Activated CD4-positive, alpha-beta memory T cell treated with anti-CD3 and anti-CD28 coated beads for 36 hours (primary cell): ENCODE results near the gene PPIH. TPM values are rescaled to one million over a fixed set of nuclear protein-coding genes. Genes with fewer than 3 reads are reported as not detected.
"Not testable (repeated sequence)": the region's sequence is repeated elsewhere in the genome, so short reads cannot be mapped to it uniquely, and the experiment has no call there.

ENCODE experiments used
- CTCF ChIA-PET: fragments of 350-600 bp; sonication (Branson Sonifier 250); formaldehyde crosslinking; loops from one replicate; lab custom pipeline; 2021; ENCODE audit warnings: antibody characterized with exemption, inconsistent platforms; lab: Charles Lee
- POLR2A ChIA-PET: fragments of 350-600 bp; sonication (Branson Sonifier 250); formaldehyde crosslinking; loops from one replicate; lab custom pipeline; 2021; ENCODE audit warnings: antibody characterized with exemption; lab: Charles Lee
- DNase-seq: peaks from one replicate; pipeline ENCODE4 v3.0.0-alpha.2; 2020
- H3K27ac Mint-ChIP-seq: one replicate; pipeline ENCODE4 v1.8.0; 2021; ENCODE audit warnings: mixed read lengths
- H3K27me3 Mint-ChIP-seq: one replicate; pipeline ENCODE4 v1.8.0; 2021; ENCODE audit warnings: mixed read lengths
- H3K36me3 Mint-ChIP-seq: one replicate; pipeline ENCODE4 v1.8.0; 2021; ENCODE audit warnings: mixed read lengths
- H3K4me1 Mint-ChIP-seq: one replicate; pipeline ENCODE4 v1.8.0; 2021; ENCODE audit warnings: low read depth, mixed read lengths
- H3K4me3 Mint-ChIP-seq: one replicate; pipeline ENCODE4 v1.8.0; 2021; ENCODE audit warnings: mild to moderate bottlenecking, mixed read lengths
- H3K9me3 Mint-ChIP-seq: one replicate; pipeline ENCODE4 v1.8.0; 2021; ENCODE audit warnings: mixed read lengths
- intact Hi-C: fragments of 100-400 bp; cut with micrococcal nuclease; formaldehyde crosslinking; loops from one replicate; pipeline ENCODE4 v1.15.1; 2023
- total RNA-seq, 2 experiments: library from RNA; stranded (reverse); gene quantifications; one replicate each; pipeline ENCODE4 v1.2.3, GENCODE V29; 2021

PPIH gene
- total RNA-seq, 2 experiments from 2014 or later = 91.0 to 94.0 TPM

DNA sequence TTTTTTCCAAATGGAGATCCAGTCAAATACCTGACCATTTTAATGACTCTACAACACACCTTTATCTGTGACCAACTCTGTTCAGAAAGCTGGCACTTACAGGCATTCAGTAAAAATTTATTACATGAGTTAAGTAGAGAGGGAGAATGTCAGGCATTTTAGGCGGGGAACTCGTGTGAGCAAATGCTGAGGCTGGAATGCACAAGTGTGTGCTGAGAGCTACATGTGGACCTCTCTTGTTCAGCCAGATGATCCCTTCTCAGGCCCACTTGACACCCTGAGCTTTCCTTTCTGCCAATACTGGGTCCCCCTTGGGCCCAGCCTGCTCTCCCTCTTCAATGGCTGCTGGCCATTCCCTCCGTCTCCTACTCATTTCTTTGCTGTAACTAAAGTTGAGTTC is 11.7 kb downstream of the PPIH start:
- DNase-seq = no peak
- H3K4me1 Mint-ChIP-seq = peaks cover 2% of the 10 kb centered on the region
- POLR2A ChIA-PET = interaction anchor here (1.0 kb wide), 1 partner anchor 12 kb away, joined by 3 read pairs; the partner anchor contains the start of gene YBX1
- CTCF ChIA-PET = no interaction called here
- intact Hi-C loops = no loop called here
- no peak overlapping the region for H3K27ac Mint-ChIP-seq
- no peaks in the 10 kb centered on the region for H3K27me3 Mint-ChIP-seq
- H3K9me3 Mint-ChIP-seq = no peaks in the 10 kb centered on the region
- peaks cover 37% of the 10 kb centered on the region for H3K36me3 Mint-ChIP-seq
- no peak overlapping the region for H3K4me3 Mint-ChIP-seq

DNA sequence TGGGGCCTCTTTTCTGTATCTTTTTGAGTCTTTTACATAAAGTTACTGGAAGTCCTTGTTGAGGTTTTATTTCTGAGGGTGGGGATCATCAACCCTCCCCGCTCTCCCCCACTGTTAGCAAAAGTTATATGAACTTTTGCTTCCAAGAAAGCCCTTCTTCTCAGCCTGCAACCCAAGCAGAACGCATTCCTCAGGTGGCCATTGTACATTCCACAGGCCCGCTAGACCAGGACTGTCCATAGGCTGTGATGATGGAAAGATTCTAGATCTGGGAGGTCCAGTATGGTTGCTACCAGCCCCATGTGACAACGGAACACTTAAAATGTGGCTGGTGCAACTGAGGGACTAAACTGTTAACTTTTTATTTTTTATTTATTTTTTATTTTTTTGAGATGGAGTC is 12.2 kb downstream of the PPIH start:
- POLR2A ChIA-PET = no interaction called here
- Mint-ChIP-seq H3K4me1 (peaks cover 2% of the 10 kb centered on the region), H3K27me3 (no peaks in the 10 kb centered on the region), H3K9me3 (no peaks in the 10 kb centered on the region), H3K36me3 (peaks cover 39% of the 10 kb centered on the region), H3K27ac (no peak overlapping the region), H3K4me3 (no peak overlapping the region)
- CTCF ChIA-PET = no interaction called here
- intact Hi-C loops = no loop called here
- DNase-seq = no peak

DNA sequence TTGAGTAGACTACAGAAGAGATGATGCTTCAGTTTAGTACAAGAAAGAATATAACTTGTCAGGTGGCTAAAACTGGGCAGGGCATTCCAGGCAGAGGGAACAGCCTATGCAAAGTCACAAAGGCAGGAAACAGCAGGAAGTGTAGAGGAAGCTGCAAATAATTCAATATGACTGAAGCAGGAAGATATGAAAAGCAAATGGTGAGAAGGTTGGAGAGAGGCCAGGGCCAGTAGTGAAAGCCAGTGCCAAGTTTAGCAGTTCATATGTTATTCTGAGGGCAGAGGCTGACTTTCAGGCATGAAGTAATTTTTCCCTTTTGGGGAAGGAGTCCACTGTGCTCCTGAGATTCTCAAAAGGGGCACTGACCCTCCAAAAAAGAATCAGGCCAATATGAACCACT is 16.0 kb downstream of the PPIH start:
- intact Hi-C loops = no loop called here
- POLR2A ChIA-PET = no interaction called here
- H3K36me3 Mint-ChIP-seq = peaks cover 23% of the 10 kb centered on the region
- H3K4me3 Mint-ChIP-seq = no peak overlapping the region
- CTCF ChIA-PET = no interaction called here
- no peak for DNase-seq
- H3K27me3 Mint-ChIP-seq = no peaks in the 10 kb centered on the region
- H3K4me1 Mint-ChIP-seq = peaks cover 2% of the 10 kb centered on the region
- H3K9me3 Mint-ChIP-seq = no peaks in the 10 kb centered on the region
- H3K27ac Mint-ChIP-seq = no peak overlapping the region

DNA sequence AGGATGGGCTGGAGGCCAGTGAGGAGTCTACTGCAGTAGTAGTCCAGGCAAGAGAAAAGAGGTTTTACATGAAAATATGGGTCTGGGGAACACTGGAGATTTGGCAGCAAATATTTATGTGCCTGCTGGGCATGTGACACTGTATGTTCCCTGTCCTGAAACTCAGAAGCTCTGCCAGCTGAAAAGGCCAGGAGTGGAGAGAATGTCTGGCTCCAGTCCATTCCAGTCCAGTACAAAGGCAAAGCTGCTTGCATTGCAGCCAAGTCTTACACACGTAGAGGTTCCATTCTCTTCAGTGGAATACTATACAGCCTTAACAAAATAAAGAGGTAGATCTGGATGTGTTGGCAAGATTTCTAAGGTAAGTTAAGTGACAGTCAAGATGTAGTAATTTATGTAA is 16.5 kb downstream of the PPIH start:
- peaks cover 22% of the 10 kb centered on the region for H3K36me3 Mint-ChIP-seq
- H3K9me3 Mint-ChIP-seq = no peaks in the 10 kb centered on the region
- no peak for DNase-seq
- ChIA-PET POLR2A (no interaction called here), CTCF (no interaction called here)
- no peak overlapping the region for H3K4me3 Mint-ChIP-seq
- intact Hi-C loops = no loop called here
- H3K27me3 Mint-ChIP-seq = no peaks in the 10 kb centered on the region
- peaks cover 2% of the 10 kb centered on the region for H3K4me1 Mint-ChIP-seq
- no peak overlapping the region for H3K27ac Mint-ChIP-seq

DNA sequence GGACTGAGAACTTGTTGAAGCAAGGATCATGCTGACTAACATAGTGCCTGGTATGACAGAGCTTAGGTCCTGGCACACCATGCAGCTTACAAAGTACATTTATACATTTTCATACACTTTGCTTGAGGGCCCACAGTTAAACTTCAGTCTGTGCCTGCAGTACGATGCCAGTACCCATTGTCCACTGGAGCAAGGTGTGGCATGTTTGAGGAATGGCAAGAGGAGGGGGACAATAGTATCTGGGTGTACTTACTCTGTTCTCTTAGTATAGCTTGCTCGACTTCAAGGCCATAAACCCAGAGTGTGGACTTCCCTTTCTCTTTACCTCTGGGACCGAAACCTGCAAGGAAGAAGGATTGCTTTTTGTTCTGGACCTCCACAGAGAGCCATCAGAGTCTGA is 17.2 kb downstream of the PPIH start:
- CTCF ChIA-PET = no interaction called here
- Mint-ChIP-seq H3K4me1 (peaks cover 9% of the 10 kb centered on the region), H3K27ac (no peak overlapping the region)

DNA sequence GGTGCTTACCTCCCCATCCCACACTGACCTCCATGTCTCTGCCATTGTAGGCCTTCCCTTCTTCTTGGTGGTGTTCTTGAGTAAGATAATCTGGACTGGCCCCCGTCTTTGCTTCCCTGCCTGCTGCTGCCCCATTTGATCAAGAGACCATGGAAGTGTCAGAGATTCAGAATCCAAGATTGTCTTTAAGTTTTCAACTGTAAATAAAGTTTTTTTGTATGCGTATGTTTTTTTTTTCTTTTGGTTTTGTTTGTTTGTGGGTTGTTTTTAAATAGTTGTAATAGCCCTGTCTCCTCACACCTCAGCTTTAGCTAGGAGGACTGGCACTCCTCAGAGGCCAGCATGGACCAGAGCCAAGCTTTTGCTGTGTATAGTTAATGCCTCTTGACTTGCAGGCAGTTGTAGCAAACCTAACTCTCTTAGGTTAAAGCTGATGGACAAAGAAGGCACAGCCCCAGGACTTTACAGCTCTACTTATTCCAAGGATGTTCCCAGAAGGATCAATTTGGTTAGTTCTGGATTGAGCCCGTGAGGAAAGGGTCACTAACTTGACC is 18.4 kb downstream of the PPIH start:
- Mint-ChIP-seq H3K27me3 (no peaks in the 10 kb centered on the region), H3K27ac (no peak overlapping the region), H3K9me3 (no peaks in the 10 kb centered on the region), H3K4me1 (peaks cover 19% of the 10 kb centered on the region), H3K4me3 (no peak overlapping the region), H3K36me3 (peaks cover 17% of the 10 kb centered on the region)
- intact Hi-C loops = no loop called here
- no peak for DNase-seq
- CTCF ChIA-PET = no interaction called here
- POLR2A ChIA-PET = interaction anchor here (0.5 kb wide), 1 partner anchor 102 kb away, joined by 3 read pairs; no protein-coding TSS in a partner anchor

More for the DNA sequence above, 17.2 kb downstream of the PPIH start:
- DNase-seq = no peak
- H3K27me3 Mint-ChIP-seq = no peaks in the 10 kb centered on the region
- POLR2A ChIA-PET = no interaction called here
- H3K9me3 Mint-ChIP-seq = no peaks in the 10 kb centered on the region
- H3K4me3 Mint-ChIP-seq = no peak overlapping the region
- intact Hi-C loops = no loop called here
- peaks cover 20% of the 10 kb centered on the region for H3K36me3 Mint-ChIP-seq

DNA sequence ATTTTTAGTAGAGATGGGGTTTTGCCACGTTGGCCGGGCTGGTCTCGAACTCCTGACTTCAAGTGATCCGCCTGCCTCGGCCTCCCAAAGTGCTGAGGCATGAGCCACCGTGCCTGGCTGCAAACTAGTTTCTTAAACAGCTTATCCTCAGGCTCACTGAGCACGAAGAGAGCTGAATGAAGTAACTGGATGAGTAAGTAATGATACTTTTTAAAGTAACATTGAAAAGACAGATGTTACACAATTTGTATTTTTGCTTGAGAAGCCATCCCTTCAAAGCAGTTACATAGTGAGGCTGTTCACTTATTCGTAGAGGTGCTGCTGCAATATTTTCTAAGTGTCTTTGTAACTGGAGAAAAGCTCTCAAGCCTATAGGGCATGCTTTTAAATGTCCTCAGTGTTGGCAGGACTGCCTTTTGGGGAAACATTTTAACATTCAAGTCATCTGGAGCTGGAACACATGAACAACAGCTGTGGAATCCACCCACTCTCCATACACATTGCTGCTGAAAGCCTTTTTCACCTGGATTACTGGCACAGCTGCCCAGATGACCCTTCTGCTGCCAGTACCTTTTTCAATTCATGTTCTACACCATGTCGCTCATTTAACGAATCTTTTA is 21.3 kb downstream of the PPIH start:
- no peaks in the 10 kb centered on the region for H3K9me3 Mint-ChIP-seq
- ChIA-PET POLR2A (interaction anchor here (1.4 kb wide), 1 partner anchor 87 kb away, joined by 4 read pairs; the partner anchor contains the start of genes C1orf50 and P3H1), CTCF (no interaction called here)
- H3K4me3 Mint-ChIP-seq = no peak overlapping the region
- H3K4me1 Mint-ChIP-seq = peaks cover 22% of the 10 kb centered on the region
- no peak overlapping the region for H3K27ac Mint-ChIP-seq
- H3K27me3 Mint-ChIP-seq = no peaks in the 10 kb centered on the region
- intact Hi-C loops = no loop called here
- H3K36me3 Mint-ChIP-seq = peaks cover 23% of the 10 kb centered on the region
- no peak for DNase-seq

DNA sequence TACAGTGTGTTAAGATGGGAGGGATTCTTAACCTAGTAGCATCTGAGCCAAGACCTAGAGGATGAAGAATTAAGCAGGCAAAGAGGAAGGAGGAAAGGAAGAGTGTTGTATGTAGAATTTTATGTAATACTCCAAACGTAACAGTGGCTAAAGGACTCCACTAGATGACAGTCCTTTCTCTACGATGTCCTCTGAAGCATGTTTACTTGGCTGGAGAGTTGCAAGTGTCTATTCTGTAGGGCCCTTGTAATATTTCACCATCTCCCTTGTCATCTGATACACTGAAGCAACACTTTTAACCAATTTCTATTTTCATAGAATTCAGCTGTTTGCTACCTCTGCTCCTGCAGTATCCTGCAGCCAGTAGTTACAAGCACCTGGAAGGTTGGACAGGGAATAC is 21.8 kb downstream of the PPIH start:
- Mint-ChIP-seq H3K27me3 (no peaks in the 10 kb centered on the region), H3K27ac (no peak overlapping the region), H3K4me3 (no peak overlapping the region), H3K36me3 (peaks cover 29% of the 10 kb centered on the region), H3K4me1 (peaks cover 28% of the 10 kb centered on the region), H3K9me3 (no peaks in the 10 kb centered on the region)
- ChIA-PET CTCF (interaction anchor here (2.5 kb wide), 1 partner anchor 19 kb away, joined by 8 read pairs; no protein-coding TSS in a partner anchor), POLR2A (no interaction called here)
- DNase-seq = no peak
- intact Hi-C loops = loop anchor here (5.0 kb wide), 1 partner anchor 242 kb away; no protein-coding TSS in a partner anchor

DNA sequence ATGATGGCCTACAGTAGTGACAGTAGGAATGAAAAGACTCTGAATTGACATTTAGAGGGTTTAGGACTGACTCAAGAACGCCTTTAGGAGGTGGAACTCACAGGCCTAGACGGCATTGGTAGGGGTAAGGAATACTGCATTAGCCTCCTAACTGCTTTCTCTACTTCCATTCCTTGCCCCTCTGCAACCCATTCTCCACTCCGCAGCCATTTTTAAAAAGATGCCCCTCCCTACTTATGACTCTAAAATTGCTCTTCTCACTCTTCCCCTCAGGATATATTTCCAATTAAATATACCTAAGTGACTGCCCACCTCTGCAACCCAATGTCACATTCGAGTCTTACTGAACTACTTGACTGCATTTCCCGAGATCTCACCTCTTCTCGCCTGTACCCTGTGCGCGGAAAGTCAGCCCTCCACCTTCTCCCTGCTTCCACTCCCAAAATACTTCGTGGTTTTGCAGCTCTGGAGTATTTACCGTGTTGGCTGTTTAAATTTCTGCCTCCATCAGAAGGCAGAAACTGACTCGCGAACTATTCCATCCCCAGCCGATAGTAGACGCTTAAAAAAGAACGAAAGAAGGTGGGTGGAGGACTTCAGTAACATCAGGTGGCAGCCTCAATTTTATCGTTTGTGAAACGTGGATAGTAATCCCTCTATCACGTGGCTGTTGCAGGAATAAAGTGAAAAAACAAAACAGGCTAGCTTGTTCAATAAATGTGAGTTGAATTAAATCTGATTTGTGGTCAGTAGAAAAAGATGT is 22.9 kb downstream of the PPIH start:
- Mint-ChIP-seq H3K36me3 (peaks cover 29% of the 10 kb centered on the region), H3K9me3 (no peaks in the 10 kb centered on the region), H3K4me1 (peaks cover 37% of the 10 kb centered on the region), H3K27me3 (no peaks in the 10 kb centered on the region), H3K27ac (peak overlapping the region; percentile 97), H3K4me3 (peak overlapping the region; percentile 93)
- intact Hi-C loops = loop anchor here (1.0 to 5.0 kb wide), 3 partner anchors 20 to 241 kb away; partner anchors contain the start of genes PPCS and ZMYND12
- DNase-seq = peak; percentile 26
- POLR2A ChIA-PET = interaction anchor here (1.3 to 4.4 kb wide), 7 partner anchors 11 to 86 kb away, joined by 3 to 32 read pairs (median 9); partner anchors contain the start of genes C1orf50 and P3H1
- CTCF ChIA-PET = interaction anchor here (0.6 to 2.5 kb wide), 4 partner anchors 20 to 103 kb away, joined by 3 to 8 read pairs (median 5); partner anchors contain the start of gene PPIH

DNA sequence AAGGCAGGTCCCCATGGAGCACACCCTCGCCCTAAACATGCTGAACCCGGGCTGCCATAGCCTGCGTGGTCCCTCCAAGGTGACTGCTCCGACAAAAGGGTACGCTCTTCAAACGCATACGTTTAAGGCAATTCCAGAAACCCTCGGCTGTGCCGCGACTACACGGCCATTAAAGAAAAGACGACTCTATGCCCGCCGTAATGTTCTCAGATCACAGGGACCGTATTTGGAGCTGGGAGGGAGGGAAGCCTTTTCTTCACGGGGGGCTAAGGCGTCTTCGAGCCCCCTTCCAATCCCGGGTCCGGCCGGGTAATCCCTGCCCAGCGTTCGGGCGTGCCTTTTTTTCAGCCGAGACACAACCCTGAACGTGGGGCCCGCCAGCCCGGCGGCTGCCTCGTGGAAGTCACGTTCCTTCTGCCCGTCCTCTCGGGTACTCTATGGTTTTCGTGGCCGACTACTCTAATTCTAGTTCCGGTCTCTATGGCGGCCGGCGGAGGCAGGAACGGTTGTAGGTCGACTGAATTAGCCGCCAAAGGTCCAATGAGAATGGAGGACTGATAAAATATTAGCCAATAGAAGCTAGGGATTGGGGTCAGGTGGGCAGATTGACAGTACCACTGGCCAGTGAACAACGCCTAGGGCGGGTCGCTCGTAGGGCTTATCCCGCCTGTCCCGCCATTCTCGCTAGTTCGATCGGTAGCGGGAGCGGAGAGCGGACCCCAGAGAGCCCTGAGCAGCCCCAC is 23.7 kb downstream of the PPIH start, which contains the start of gene YBX1:
YBX1 (plus strand) TSS at position 678 of the 743 bp plus-strand sequence. CDS start 148 bp downstream, outside the sequence.
- H3K27ac Mint-ChIP-seq = peak within 1 kb of the TSS; percentile 97
- peak; percentile 97 for DNase-seq
- peak within 1 kb of the TSS; percentile 93 for H3K4me3 Mint-ChIP-seq
- CTCF ChIA-PET = interaction anchor here (0.6 to 2.5 kb wide), 5 partner anchors 9 to 104 kb away, joined by 3 to 8 read pairs (median 5); partner anchors contain the start of gene PPIH
- H3K9me3 Mint-ChIP-seq = no peaks in the 10 kb centered on the region
- peaks cover 35% of the 10 kb centered on the region for H3K36me3 Mint-ChIP-seq
- POLR2A ChIA-PET = interaction anchor here (1.1 to 4.4 kb wide), 14 partner anchors 10 to 261 kb away, joined by 3 to 32 read pairs (median 6); partner anchors contain the start of genes C1orf50, P3H1 and PPIH
- intact Hi-C loops = loop anchor here (1.0 to 5.0 kb wide), 7 partner anchors 21 to 347 kb away; partner anchors contain the start of genes C1orf50, FOXJ3, P3H1 and PPCS
- H3K4me1 Mint-ChIP-seq = peaks cover 45% of the 10 kb centered on the region
- no peaks in the 10 kb centered on the region for H3K27me3 Mint-ChIP-seq

DNA sequence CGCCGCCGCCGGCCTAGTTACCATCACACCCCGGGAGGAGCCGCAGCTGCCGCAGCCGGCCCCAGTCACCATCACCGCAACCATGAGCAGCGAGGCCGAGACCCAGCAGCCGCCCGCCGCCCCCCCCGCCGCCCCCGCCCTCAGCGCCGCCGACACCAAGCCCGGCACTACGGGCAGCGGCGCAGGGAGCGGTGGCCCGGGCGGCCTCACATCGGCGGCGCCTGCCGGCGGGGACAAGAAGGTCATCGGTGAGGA is 24.2 kb downstream of the PPIH start:
- H3K36me3 Mint-ChIP-seq = peaks cover 38% of the 10 kb centered on the region
- not testable (repeated sequence) for H3K27me3 Mint-ChIP-seq, H3K9me3 Mint-ChIP-seq, DNase-seq
- intact Hi-C loops = loop anchor here (1.0 to 5.0 kb wide), 5 partner anchors 24 to 348 kb away; partner anchors contain the start of genes C1orf50, FOXJ3, P3H1 and PPIH
- H3K4me1 Mint-ChIP-seq = peaks cover 49% of the 10 kb centered on the region
- peak overlapping the region; percentile 97 for H3K27ac Mint-ChIP-seq
- peak overlapping the region; percentile 93 for H3K4me3 Mint-ChIP-seq
- ChIA-PET CTCF (interaction anchor here (1.3 to 2.5 kb wide), 4 partner anchors 8 to 84 kb away, joined by 3 to 8 read pairs (median 6); partner anchors contain the start of gene PPIH), POLR2A (interaction anchor here (1.1 to 4.4 kb wide), 14 partner anchors 9 to 262 kb away, joined by 3 to 32 read pairs (median 6); partner anchors contain the start of genes C1orf50, P3H1 and PPIH)
